Glomerular endothelial cell (primary cell): ENCODE results near the gene DIS3L2. TPM values are rescaled to one million over a fixed set of nuclear protein-coding genes. Genes with fewer than 3 reads are reported as not detected.
"Not testable (repeated sequence)": the region's sequence is repeated elsewhere in the genome, so short reads cannot be mapped to it uniquely, and the experiment has no call there.

Source experiments
- DNase-seq: peaks from one replicate; pipeline ENCODE4 v3.0.0-alpha.2; 2011; ENCODE audit warnings: low read depth, low spot score; ENCODE audit errors: extremely low read depth
- total RNA-seq: library from RNA; depleted of rRNA; stranded (reverse); fragments of >200 nt; gene quantifications from 2 replicates; pipeline ENCODE4 v1.2.3, GENCODE V29; 2015

Gene DIS3L2
- total RNA-seq, 1 donor from 2014 or later: 33.5 TPM

DNA sequence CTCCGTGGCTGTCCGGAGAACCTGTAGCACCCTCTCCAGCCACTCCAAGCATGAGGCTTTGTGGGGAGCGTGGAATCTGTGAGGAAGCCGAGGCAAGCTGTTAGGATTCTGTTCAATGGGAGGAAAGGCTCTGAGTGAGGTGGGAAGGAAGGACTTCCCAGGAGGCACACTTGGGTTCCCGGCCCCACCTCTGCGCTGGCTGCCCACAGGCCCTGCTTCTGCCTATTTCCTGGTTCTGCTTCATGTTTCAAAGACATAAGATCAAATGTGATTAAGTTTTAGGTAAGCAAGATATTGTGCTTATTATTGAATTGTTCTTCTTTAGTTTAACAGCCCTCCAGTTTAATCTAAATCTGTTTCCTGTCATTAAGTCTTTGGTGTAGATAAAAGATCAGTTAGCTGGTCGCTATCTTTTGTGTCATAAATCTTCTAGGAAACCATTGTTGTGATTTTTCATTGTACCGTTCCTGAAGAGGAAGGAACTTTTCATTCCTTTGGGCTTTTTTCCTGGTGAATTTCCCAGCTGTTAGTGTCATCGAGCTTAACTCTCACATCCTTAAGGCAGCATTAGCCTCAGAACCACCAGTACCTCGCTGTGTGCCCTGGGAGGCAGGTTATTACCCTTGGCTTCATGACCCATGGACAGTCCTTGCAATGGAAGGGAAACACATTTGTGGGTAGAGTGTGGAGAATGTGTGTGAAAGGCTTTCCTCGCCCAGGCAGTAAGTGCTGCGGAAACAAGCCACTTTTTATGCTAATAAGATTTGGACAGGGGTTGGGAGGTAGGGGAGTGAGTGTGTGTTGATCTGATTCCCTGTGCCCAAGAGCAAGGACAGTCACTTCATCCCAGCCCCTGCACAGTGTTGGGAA is 355.2 kb downstream of the DIS3L2 start:
- no peak for DNase-seq

DNA sequence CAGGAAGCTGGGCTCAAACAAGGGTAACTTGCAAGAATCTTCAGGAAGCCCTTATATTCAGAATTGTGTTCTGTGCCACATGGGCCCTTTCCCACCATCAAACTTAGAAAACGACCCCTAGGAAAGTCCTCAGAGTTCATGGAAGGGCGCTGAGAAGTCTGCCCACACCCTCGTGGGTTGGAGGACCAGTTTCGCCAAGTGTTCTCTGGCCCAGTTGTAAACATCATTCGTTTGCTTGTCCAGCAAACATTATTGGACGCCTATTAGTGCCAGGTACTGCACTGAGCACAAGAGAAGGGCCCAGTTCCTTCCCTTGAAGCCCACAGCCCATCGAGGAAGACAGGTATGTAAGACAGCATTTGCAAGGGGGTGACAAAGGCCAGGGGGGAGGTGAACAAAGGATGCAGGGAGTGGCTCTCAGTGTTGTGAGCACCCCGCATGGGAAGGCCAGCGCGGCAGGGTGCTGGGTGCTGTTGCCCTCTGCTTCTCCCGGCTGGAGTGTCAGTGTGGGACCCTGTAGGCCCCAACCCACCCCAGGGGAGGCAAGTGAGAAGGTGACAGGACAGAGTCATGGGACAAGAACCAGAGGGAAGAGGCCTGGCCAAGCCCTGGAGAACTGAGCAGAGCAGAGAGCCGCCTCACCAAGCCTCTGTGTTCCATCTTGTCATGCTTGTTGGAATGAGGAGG is 356.8 kb downstream of the DIS3L2 start:
- no peak for DNase-seq

DNA sequence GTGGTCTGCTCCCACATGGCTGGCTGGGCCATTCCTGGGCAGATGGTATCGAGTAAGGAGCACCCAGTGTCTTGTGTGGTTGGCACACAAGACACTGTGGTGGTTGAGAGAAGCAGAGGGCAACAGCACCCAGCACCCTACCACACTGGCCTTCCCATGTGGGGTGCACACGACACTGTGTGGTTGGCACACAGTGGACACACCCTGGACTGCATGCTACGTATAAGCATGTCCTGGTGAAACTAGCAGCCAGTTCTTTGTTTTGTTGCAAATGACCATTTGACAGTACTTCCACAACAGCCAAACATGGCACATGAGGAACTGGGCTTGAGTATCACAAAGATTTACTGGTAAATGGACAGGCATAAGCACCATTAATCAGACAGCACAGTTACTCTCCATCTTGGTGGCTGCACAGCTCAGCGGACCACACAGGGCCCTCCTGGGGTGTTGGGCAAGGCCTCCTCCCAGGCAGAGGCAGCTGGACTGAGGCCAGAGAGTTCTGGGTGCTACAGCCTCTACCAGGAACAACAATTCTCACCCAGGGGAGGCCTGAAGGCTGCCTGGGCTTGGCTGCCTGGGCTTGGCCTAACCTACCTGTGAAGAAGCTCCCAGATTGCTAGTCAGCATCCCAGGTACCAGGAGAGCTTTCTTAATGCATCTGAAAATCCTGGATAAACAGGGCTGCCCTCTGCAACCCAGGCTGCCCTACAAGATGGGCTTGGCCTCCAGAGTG is 357.7 kb downstream of the DIS3L2 start:
- DNase-seq: no peak

DNA sequence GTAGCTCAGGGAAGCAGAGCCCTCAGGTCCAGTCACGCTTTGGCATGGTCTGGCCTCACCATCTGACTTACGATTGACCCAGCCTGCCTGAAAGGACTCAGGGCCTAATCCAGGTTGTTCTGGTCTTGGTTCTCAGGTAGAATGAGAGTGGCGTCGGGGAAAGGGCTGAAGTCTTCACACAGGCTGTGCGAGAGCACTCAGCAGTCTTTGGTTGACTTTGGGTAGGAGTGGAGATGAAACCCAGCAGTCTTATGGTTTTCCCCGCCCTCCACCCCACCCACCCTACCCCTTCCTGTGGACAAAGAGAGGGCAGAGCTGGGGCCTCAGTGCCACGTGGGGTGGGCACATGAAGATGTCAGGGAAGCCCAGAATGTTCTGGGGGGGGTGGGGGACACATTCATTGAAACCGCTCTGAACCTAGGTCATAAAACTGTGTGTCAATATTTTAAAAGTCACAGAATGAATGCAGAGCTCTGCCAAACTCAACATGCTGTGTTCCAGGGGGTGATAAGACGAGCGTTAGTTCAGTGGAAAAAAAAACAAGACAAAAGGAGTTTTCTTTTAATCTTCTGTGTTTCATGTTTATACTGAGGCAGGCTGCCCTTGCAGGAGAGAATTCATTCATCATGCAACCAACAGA is 358.4 kb downstream of the DIS3L2 start:
- DNase-seq: no peak

DNA sequence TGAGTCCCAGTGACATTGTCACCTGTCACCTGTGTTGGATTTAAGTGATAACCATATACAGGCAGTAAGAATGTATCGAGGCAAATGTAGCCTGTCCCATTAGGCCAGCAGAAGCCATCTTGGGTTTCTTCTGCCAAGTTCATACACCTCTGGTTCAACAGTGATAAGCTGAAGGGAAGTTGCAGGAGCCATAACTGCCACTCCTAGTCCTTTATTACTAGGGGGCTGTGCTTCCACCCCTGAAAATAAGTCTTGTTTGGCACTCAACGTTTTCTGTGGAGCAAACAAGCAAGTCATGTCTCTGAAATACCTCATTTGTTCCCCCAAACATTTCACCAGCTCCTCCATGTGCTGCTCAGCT is 358.9 kb downstream of the DIS3L2 start:
- DNase-seq: no peak

DNA sequence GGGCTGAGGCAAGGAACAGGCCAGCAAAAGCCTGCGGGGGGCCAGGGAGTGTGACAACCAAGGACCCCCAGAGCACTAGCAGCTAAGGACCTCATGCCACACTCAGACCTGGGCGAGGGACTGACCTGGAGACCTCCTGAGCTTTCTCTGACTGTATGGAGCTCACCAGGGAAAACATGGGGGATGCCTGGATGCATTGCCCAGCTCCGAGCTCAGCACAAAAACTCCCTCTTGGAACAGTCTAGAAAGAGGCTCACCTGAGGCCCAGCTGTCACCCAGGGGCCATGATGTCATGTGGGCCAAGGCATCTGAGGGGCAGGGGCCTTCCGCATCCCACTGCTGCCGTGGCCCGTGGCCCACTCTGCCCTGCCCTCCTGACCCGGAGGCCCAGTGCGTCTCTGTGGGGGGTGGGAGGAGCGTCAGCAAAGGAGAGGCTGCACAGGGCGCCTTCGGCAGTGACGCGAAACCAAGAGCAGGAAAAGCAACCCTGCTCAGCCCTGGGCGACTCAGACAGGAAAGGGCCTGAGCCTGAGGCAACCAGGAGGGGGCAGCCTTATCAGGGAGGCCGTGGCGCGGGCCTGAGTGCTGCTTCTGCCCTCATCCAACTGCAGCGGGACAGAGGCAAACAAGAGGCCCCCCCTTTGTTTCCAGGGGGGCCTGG is 359.8 kb downstream of the DIS3L2 start:
- no peak for DNase-seq

DNA sequence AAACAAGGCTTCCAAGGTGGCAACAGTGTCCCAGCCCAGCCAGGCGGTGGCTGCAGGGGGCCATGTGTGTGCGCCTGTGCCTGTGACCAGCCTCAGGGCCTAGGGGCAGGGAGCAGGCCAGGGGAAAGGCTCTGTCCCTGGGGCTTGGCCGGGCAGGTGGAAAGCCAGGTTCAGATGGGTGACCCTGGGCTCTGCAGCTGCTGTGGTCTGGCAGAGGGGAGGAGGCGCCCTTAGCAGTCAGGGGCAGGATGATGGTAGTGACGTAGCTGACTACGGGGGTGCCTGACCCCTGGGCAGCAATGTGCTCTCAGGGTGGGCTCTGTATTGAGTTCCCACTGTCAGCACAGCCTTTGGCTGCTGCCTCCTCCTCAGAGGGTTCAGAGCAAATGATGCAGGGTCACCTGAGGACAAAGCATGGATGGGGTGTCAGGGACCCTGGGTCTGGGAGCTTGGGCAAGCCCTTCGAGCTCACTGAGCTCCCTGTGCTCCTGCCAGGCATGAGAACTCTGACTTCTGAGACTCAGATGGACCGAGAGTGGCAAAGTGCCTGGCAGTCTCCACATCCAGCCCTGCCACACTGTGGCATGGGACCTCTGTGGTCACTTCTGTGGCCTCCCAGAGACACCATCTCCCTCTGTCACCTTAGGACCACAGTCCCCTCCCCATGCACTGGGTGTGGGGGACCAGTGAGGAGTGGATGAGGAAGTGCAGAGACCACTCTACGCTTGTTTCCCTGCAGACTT is 360.5 kb downstream of the DIS3L2 start:
- no peak for DNase-seq

DNA sequence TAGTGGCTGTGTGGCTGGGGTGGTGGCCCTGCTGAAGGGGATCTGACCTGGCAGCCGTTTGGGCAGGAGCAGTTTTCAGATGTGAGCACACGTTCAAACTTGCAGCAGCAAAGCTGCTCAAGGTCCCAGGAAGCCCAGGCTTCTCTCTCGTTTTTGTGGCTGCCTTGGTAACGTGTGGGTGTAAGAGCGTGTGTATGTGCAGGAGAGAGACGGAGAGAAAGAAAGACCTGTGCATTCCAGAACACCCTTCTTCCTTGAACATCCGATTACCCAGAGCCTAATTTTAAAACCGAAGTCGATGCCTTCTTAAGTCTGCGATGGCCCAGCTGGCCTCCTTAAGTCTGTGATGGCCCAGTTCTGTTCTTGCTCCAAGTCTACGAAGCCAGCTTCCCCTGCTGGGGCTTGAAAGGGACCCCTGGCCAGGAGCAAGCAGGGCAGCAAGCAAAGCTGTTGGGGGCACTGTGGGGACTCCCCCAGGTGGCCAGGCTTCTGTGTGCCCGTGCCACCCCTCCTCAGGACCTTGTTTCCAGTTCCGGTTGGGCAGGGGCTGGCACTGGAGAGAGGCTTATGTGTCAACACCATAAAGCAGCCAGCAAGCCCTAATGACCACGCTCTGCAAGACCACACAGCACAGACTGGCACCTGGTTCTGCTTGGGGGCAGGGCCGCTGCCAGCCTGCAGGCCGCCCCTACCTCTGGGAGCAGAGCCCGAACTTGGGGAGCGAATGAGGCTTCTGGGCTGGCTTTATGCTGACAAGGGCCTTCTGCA is 361.2 kb downstream of the DIS3L2 start:
- no peak for DNase-seq

DNA sequence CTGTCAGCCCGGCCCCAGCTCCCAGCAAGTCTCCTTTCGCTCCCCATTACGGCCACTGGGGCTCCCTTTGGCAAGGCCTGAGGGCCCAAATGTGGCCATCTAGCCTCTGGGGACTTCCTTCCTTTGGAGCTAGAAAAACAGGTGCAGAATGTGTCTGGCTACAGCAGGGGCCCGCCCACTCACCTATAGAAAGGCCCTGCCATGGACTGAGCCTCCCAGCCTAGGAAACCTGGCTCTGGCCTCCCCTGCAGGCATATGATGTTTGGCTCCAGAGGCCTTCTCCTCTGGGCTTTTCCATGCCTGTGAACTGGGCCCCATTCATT is 361.8 kb downstream of the DIS3L2 start:
- no peak for DNase-seq

DNA sequence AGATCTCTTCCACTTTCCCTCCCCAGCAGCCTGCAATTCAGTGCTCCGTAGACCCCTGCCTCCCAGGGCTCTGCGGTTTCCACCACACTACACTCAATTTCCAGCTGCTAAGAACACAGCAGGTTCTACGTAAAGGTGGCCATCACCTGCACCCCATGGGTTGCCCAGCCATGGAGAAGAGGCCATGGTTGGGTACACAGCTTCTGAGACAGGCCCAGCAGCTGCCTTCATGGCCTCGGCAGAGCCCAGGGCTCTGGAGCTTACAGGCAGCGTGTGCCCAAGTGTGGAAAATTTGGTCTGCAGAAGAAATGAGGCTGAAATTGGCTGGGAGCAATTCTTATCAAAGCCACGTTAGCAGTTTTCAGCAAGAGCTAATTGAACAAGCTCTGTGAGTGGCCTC is 362.5 kb downstream of the DIS3L2 start:
- not testable (repeated sequence) for DNase-seq

DNA sequence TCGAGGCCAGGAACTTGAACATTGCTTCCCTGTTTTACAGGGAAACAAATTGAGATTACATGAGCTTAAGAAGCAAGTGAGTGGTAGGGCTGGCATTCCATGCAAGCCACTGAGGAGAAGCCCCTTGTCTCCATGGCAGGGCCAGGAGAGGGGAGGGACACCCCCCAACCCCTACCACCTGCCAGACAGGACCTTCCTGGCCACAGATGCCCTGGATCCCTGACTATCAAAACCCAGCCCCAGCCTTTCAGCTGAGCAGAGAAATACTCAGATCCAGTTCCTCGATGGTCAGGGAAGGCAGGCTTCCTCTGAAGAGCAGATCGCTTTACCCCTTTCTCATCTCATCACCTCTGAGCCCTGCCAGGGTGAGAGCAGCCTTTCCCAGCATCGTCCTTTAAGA is 363.3 kb downstream of the DIS3L2 start:
- no peak for DNase-seq

DNA sequence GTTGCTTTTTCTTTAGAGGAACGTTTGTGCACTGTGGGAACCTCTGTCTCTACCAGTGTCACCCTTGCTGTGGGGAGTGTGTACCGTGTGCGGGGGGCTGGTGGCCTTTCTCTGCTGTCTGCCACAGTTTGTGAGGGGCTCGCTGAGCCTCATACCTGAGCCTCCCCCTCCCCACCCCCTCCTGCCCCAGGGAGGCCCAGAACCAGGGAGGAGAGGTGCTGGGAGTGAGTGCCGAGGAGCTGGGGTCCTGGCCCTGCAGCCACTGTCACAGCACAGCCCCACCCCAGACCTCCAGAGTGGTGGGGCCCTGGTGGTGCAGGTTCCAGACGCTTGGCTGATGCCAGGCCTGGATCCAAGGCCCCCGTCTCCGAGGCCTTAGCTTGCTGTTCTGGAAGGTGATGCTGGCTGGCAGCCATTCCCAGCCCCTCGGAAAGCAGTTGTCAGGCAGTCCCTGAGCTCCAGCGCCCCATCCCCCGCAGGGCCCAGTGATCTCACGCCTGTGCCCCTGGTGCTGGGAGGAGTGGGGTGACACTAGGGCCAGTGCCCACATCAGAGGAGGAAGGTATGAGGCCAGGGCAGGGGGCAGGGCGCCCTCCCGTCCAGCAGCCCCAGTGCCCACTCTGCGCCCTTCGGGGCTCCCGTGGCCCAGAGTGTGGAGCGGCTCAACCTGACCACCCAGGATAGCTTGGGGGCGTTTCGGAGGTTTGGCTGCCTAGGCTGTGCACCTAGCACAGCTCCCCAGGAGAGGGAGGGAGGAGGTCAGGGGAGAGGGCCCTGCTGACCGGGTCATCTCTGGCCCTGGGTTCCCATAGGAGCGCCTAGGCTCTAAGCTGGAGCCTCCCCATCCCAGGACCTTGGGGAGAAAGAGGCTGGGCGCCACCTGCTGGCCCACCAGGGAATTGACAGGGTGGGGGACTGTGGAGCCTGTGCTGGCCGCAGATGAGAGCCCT is 364.1 kb downstream of the DIS3L2 start:
- no peak for DNase-seq

DNA sequence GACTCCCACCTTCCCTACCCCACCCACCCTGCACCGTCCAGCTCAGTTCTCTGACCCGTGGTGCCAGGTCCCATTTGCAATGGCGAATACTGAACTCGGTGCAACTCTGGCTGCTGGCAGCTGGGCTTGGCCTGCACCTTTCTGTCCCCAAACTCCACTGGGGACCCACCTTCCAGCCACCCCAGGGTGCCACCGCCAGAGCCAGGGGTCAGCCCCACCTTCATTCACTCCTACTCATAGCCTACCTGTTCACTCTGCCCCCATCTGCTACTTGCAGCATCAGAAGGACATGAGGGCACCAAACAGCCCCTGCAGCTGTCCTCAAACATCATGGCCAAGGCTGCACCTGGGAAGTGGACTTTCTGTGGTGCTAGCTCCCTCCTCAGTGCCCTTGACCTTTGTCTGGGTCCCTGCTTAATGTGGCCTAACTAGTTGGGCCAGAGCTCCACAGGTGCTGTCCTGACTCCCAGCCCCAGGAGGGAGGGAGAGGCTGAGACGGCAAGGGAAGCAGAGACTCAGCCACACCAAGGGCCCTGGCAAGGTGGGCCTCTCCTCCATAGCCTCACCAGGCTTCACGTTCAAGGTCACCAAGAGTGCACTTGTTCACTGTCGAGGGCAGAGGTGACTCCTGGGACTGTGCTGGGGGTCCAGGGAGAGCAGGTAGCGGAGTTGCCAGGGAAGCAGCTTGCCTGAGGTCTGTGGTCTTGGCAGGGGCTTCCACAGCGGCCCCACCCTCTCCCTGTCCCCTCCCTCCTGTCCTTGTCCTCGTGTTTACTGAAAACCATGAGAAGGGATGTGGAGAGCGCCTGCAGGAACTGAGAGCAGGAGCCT is 365.0 kb downstream of the DIS3L2 start:
- DNase-seq: not testable (repeated sequence)

DNA sequence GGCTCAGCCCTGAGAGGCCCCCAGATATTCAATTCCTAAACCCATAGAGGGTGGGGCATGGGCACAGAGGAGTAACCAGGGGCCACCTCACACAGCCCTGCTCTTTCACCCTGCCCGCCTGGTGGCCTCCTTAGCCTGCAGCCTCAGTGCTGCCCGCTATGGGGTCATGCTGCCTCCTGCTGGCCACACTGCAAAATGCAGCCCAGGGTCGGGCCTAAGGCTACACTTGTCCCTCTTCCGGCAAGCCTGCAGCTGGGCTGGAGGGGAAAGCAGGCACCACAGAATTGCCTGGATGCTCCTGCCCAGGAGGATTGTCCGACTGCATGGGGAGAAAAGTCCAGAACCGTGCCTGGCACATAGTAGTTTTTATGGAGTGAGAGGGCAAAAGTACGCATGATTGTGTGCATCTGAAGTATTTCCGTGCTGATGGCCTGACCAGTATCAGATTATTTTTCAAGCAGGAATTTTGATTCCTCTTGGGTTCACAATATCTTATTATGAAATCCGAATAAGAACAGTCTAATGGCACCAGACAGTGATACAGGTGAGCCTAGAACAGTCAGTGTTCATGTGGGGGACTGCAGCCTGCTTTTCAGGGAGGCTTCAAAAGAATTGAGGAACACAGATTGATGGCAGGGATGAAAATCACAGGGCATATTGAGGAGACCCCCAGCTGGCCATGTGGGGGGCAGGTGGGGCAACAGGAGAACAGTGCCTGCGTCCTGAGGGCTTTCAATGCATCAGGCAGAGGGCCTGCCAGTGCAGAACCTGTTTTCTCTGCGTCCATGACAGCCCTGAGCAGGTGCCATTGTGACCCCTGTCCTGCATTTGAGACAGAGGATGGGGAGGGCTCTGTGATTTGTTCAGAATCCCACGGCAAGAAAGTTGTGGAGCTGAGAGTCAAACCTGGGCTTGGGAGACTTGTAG is 365.9 kb downstream of the DIS3L2 start:
- peak; percentile 37 for DNase-seq

DNA sequence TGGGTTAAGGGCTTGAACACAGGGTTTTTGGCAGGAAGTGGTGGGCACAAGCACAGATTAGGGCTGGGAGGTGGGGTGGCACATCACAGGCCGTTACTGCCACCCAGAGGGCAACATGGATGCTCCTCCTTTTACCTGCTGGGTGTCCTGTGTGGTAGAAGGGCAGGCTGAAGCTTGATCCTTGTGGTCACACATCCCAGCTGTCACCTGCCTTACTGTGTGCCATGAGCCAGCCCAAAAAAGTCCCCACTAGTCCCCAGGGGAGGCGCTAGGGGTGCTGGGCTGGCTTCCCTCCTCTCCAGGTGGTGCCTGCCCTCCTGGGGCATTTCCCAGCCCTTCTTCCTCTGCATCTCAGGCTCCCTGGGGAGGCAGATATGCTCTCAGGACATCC is 366.5 kb downstream of the DIS3L2 start:
- DNase-seq: no peak
